ENCODE results near the gene NUDT9. TPM values are rescaled to one million over a fixed set of nuclear protein-coding genes. Genes with fewer than 3 reads are reported as not detected.

Gene NUDT9
- total RNA-seq, 1 donor from 2014 or later, result 18.0 TPM

DNA sequence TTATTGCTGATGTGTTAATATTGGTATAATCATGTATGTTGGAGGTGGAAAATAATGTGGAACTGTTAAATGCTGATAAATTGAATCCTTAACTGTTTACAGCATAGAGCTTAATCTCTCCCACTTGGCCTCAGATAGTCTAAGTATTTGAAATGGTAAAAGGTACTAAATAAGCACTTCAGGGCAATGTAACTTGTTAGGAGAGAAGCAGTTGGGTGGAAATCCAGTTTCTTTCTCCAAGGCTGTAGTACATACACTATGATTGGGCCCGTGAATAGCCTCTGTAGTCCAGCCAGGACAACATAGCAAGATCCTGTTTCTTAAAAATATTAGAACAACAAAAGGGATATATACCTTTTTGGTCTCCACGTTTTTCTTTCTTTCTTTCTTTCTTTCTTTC, 39.7 kb downstream of the NUDT9 start:
- H3K4me1 ChIP-seq, result no peaks in the 10 kb centered on the region
- H3F3A ChIP-seq (ENCODE audit: low read depth), result no peaks in the 10 kb centered on the region
- no peak overlapping the region for H2AFZ ChIP-seq (replicated peaks)
- H3K4me3 Mint-ChIP-seq, result no peak overlapping the region
- H3K27me3 ChIP-seq, result no peaks in the 10 kb centered on the region
- H3K36me3 Mint-ChIP-seq, result peaks cover 10% of the 10 kb centered on the region
- H3K9ac ChIP-seq, result no peak overlapping the region
- peaks cover 3% of the 10 kb centered on the region for H3K4me1 Mint-ChIP-seq
- no peaks in the 10 kb centered on the region for H3K79me2 ChIP-seq (ENCODE audit: low read depth)
- DNase-seq (ENCODE audit: low spot score), result no peak
- no peak overlapping the region for H3K27ac Mint-ChIP-seq
- no peaks in the 10 kb centered on the region for H3K9me3 Mint-ChIP-seq
- TF ChIP-seq EZH2phosphoT487 (IDR thresholded peaks at IDR 0.05), result no peak
- no peak overlapping the region for H3K4me3 ChIP-seq
- H3K9me3 ChIP-seq (ENCODE audit: low read depth), result no peaks in the 10 kb centered on the region
- H3K27me3 Mint-ChIP-seq (ENCODE audit: insufficient read depth, low read depth), result no peaks in the 10 kb centered on the region
- no peak overlapping the region for H3K4me2 ChIP-seq
- peaks cover 5% of the 10 kb centered on the region for H3K36me3 ChIP-seq
- H3K27ac ChIP-seq, result no peak overlapping the region
- no peaks in the 10 kb centered on the region for H4K20me1 ChIP-seq (ENCODE audit: low read depth)

DNA sequence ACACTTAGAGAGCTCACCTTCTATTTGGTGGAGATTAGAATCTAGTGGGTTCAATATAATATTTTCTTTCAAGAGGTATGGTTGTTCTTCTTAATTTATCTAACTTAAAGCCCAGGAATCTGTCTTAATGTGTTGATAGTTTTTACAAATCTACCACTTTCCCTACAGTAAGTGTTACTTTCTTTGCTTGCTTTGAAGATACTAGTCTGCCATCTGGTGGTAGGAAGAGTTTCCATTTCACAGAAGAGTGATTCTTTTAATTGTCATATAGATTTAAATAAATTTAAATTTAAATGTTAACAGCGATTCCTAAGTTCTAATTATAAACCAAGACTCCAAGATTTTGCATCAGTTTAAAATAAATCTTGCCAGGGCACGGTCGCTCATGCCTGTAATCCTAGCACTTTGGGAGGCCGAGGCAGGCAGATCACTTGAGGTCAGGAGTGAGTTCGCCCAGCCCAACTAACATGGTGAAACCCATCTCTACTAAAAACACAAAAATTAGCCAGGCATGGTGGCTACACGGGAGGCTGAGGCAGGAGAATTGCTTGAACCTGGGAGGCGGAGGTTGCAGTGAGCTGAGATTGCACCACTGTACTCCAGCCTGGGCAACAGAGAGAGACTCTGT, 43.5 kb downstream of the NUDT9 start:
- no peaks in the 10 kb centered on the region for H3K36me3 ChIP-seq
- H4K20me1 ChIP-seq (ENCODE audit: low read depth), result no peaks in the 10 kb centered on the region
- no peak overlapping the region for H3K27ac ChIP-seq
- H2AFZ ChIP-seq (replicated peaks), result no peak overlapping the region
- Mint-ChIP-seq H3K4me3 (no peak overlapping the region), H3K27me3 (ENCODE audit: insufficient read depth, low read depth) (peaks cover 3% of the 10 kb centered on the region), H3K4me1 (peaks cover 3% of the 10 kb centered on the region), H3K36me3 (no peaks in the 10 kb centered on the region), H3K9me3 (no peaks in the 10 kb centered on the region), H3K27ac (no peak overlapping the region)
- no peaks in the 10 kb centered on the region for H3F3A ChIP-seq (ENCODE audit: low read depth)
- H3K9me3 ChIP-seq (ENCODE audit: low read depth), result no peaks in the 10 kb centered on the region
- H3K9ac ChIP-seq, result no peak overlapping the region
- H3K27me3 ChIP-seq, result no peaks in the 10 kb centered on the region
- H3K4me2 ChIP-seq, result no peak overlapping the region
- H3K4me1 ChIP-seq, result no peaks in the 10 kb centered on the region
- H3K4me3 ChIP-seq, result no peak overlapping the region
- H3K79me2 ChIP-seq (ENCODE audit: low read depth), result no peaks in the 10 kb centered on the region
- TF ChIP-seq EZH2phosphoT487 (IDR thresholded peaks at IDR 0.05), result no peak
- TF ChIP-seq, protein P1, sequence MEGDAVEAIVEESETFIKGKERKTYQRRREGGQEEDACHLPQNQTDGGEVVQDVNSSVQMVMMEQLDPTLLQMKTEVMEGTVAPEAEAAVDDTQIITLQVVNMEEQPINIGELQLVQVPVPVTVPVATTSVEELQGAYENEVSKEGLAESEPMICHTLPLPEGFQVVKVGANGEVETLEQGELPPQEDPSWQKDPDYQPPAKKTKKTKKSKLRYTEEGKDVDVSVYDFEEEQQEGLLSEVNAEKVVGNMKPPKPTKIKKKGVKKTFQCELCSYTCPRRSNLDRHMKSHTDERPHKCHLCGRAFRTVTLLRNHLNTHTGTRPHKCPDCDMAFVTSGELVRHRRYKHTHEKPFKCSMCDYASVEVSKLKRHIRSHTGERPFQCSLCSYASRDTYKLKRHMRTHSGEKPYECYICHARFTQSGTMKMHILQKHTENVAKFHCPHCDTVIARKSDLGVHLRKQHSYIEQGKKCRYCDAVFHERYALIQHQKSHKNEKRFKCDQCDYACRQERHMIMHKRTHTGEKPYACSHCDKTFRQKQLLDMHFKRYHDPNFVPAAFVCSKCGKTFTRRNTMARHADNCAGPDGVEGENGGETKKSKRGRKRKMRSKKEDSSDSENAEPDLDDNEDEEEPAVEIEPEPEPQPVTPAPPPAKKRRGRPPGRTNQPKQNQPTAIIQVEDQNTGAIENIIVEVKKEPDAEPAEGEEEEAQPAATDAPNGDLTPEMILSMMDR (IDR thresholded peaks at IDR 0.05), result peak; percentile 77
- no peak for TF ChIP-seq EZH2 (IDR thresholded peaks at IDR 0.05)
- peak; percentile 47 for DNase-seq (ENCODE audit: low spot score)

DNA sequence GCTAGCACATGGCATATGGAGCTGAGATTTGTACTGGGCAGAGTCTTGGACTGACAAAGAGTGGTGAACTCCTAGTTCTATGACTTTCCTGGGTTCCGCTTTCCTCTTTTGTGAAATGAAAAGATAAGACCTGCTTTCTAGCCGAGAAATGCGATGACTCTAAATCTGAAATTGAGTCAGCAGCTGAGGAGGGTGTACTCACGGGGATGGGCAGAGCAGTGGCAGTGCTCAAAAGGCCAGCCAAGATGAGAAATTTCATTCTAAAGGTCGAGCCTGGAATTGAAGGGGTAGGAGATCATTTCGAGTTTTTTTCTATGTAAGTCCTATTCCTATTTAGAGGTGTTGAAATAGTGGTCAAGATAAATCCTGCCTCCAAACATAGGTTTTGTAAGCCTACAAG, 47.0 kb downstream of the NUDT9 start:
- no peak for DNase-seq (ENCODE audit: low spot score)
- H3K4me1 ChIP-seq, result no peaks in the 10 kb centered on the region
- no peaks in the 10 kb centered on the region for H3K9me3 ChIP-seq (ENCODE audit: low read depth)
- no peak overlapping the region for H3K4me2 ChIP-seq
- no peaks in the 10 kb centered on the region for H3K27me3 ChIP-seq
- H3K27me3 Mint-ChIP-seq (ENCODE audit: insufficient read depth, low read depth), result peaks cover 3% of the 10 kb centered on the region
- no peak overlapping the region for H3K4me3 Mint-ChIP-seq
- H3K79me2 ChIP-seq (ENCODE audit: low read depth), result no peaks in the 10 kb centered on the region
- H4K20me1 ChIP-seq (ENCODE audit: low read depth), result no peaks in the 10 kb centered on the region
- no peaks in the 10 kb centered on the region for H3K9me3 Mint-ChIP-seq
- H2AFZ ChIP-seq (replicated peaks), result no peak overlapping the region
- H3K36me3 ChIP-seq, result no peaks in the 10 kb centered on the region
- no peak overlapping the region for H3K27ac Mint-ChIP-seq
- H3K36me3 Mint-ChIP-seq, result no peaks in the 10 kb centered on the region
- H3K4me3 ChIP-seq, result no peak overlapping the region
- no peaks in the 10 kb centered on the region for H3F3A ChIP-seq (ENCODE audit: low read depth)
- no peak overlapping the region for H3K9ac ChIP-seq
- H3K27ac ChIP-seq, result no peak overlapping the region
- TF ChIP-seq EZH2phosphoT487 (IDR thresholded peaks at IDR 0.05) (no peak), EZH2 (IDR thresholded peaks at IDR 0.05) (no peak)
- TF ChIP-seq, protein P1 (IDR thresholded peaks at IDR 0.05), result no peak
- peaks cover 3% of the 10 kb centered on the region for H3K4me1 Mint-ChIP-seq

DNA sequence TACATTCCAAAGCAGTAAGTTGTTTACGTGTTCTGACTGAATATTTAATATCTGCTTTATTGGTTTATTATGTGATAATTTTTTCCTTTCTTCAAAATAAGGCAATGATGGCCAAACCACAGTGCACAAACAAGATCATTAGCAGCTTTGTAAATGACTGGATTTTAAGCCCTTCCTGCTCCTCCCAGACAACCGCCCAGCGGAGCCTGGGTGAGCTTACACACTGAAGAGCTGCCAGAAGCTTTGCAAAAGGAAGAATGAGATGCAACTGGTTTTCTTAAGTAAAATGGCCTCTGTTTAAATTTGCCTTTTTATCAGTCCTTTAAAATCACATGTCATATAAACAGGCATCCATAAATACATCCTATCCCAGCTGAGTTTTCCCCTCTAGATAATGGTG, 54.6 kb downstream of the NUDT9 start:
- no peaks in the 10 kb centered on the region for H3K79me2 ChIP-seq (ENCODE audit: low read depth)
- H3K36me3 ChIP-seq, result no peaks in the 10 kb centered on the region
- no peaks in the 10 kb centered on the region for H3K27me3 ChIP-seq
- H3K4me1 ChIP-seq, result peaks cover 19% of the 10 kb centered on the region
- no peaks in the 10 kb centered on the region for H3K9me3 ChIP-seq (ENCODE audit: low read depth)
- Mint-ChIP-seq H3K27ac (no peak overlapping the region), H3K4me1 (peaks cover 19% of the 10 kb centered on the region), H3K9me3 (peaks cover 2% of the 10 kb centered on the region), H3K27me3 (ENCODE audit: insufficient read depth, low read depth) (peaks cover 4% of the 10 kb centered on the region), H3K36me3 (peaks cover 1% of the 10 kb centered on the region), H3K4me3 (no peak overlapping the region)
- H3F3A ChIP-seq (ENCODE audit: low read depth), result peaks cover 21% of the 10 kb centered on the region
- no peaks in the 10 kb centered on the region for H4K20me1 ChIP-seq (ENCODE audit: low read depth)
- peak; percentile 20 for DNase-seq (ENCODE audit: low spot score)
- no peak overlapping the region for H3K4me2 ChIP-seq
- H2AFZ ChIP-seq (replicated peaks), result no peak overlapping the region
- H3K9ac ChIP-seq, result no peak overlapping the region
- H3K4me3 ChIP-seq, result no peak overlapping the region
- peak overlapping the region; percentile 17 for H3K27ac ChIP-seq
- TF ChIP-seq, protein P1 (IDR thresholded peaks at IDR 0.05), result no peak
- TF ChIP-seq EZH2phosphoT487 (IDR thresholded peaks at IDR 0.05), result no peak
- TF ChIP-seq EZH2 (IDR thresholded peaks at IDR 0.05), result no peak
